ENCODE results near the gene RAB34. TPM values are rescaled to one million over a fixed set of nuclear protein-coding genes. Genes with fewer than 3 reads are reported as not detected.

Gene RAB34
- total and polyA plus RNA-seq, 4 donors, result 107 to 303 (median 124) TPM

DNA sequence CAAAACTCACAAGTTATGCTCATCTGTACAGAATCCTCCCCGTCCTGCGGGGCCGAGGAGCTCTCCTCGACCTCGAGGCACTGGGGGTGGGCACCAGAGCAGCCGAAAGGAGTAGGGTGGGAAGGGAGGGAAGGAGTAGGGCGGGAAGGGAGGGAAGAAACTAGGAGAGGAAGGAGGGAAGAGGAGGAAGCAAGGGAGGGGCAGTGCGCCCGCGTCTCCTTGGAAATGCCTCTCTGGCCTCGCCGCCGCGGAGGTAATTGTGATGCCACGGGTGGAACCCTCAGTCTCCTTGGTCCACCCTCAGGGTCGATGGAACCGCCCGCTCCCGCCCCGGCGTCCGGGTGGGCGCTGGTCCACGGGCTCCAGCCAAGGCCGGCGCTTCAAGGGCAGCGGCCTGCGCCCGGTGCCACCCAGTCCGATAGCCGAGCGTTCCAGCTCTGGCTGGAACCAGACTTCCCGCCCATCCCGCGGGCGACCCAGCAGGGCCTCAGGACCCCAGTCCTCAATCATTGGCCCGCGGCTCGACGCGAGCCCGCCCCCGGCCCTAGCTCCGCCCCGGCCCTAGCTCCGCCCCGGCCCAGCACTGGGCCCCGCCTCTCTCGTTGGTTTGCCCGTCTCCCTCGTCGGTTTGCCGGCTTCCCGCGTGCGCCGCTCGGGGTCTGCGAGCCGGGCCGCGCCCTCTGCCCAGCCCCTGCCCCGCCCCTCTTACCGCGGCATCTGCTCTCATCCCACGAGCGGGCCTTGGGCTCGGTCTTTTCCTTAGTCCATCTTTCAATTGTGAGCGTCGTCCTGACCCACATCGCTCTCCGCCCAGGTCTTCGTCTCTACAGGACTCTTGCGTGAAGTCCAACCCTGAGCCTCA, 6.6 kb downstream of the RAB34 start:
- Histone ChIP-seq H3K4me1 (ENCODE audit: control insufficient read depth in 1 of 2, insufficient read depth in 2 of 2, low read length in 2 of 2) (no peaks in the 10 kb centered on the region), H3K27me3 (ENCODE audit: control insufficient read depth in 1 of 2, insufficient read depth in 2 of 2, low read length in 1 of 2) (no peaks in the 10 kb centered on the region), H3K27ac (ENCODE audit: low read depth in 1 of 2, low read length in 2 of 2) (peak overlapping the region in 1 of 2 donors; percentile 75), H3K9me3 (ENCODE audit: control insufficient read depth, low read length) (no peaks in the 10 kb centered on the region), H3K36me3 (ENCODE audit: control insufficient read depth in 1 of 2, insufficient read depth in 2 of 2, low read length in 1 of 2) (peaks cover 0 to 2% of the 10 kb centered on the region in 2 donors), H3K4me3 (ENCODE audit: low read length in 2 of 2) (peak overlapping the region; percentile 1 to 12)
- intact Hi-C loops (cut with DNase I), result loop anchor here in 1 of 2 donors (5.0 kb wide), 1 partner anchor 49 kb away; the partner anchor contains the start of genes SDF2 and SUPT6H
- ATAC-seq (ENCODE audit: low FRiP score) (peak; percentile 96), DNase-seq (peak; percentile 93 to 96)
- 1 to 2% methylated on average over 68 to 74 of the region's 74 CpGs for WGBS, 2 donors

DNA sequence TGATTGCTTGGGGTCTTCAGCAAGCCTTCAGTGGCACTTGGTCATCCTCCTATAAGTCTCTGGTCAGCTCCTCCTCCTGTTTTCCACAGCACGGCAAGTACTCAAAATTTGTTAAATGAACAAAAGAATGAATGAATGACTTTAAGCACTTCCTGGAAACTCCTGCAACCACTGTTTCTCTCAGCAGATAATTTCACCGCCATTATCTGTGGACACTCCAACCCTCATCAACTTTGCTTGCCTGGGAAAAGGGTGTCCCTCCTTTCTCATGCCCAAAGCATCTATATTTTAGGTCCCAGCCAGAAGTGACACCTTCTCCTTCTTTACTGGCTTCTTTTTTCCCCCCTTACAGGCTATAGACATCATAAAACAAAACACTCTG, 10.3 kb downstream of the RAB34 start:
- Histone ChIP-seq H3K4me3 (ENCODE audit: low read length in 2 of 2) (no peak overlapping the region), H3K9me3 (ENCODE audit: control insufficient read depth, low read length) (no peaks in the 10 kb centered on the region), H3K27me3 (ENCODE audit: control insufficient read depth in 1 of 2, insufficient read depth in 2 of 2, low read length in 1 of 2) (no peaks in the 10 kb centered on the region), H3K27ac (ENCODE audit: low read depth in 1 of 2, low read length in 2 of 2) (no peak overlapping the region), H3K4me1 (ENCODE audit: control insufficient read depth in 1 of 2, insufficient read depth in 2 of 2, low read length in 2 of 2) (no peaks in the 10 kb centered on the region), H3K36me3 (ENCODE audit: control insufficient read depth in 1 of 2, insufficient read depth in 2 of 2, low read length in 1 of 2) (no peaks in the 10 kb centered on the region)
- intact Hi-C loops (cut with DNase I), result no loop called here
- ATAC-seq (ENCODE audit: low FRiP score) (no peak), DNase-seq (no peak)
- WGBS, 2 donors, result 75 to 81% methylated on average over 2 of the region's 2 CpGs

DNA sequence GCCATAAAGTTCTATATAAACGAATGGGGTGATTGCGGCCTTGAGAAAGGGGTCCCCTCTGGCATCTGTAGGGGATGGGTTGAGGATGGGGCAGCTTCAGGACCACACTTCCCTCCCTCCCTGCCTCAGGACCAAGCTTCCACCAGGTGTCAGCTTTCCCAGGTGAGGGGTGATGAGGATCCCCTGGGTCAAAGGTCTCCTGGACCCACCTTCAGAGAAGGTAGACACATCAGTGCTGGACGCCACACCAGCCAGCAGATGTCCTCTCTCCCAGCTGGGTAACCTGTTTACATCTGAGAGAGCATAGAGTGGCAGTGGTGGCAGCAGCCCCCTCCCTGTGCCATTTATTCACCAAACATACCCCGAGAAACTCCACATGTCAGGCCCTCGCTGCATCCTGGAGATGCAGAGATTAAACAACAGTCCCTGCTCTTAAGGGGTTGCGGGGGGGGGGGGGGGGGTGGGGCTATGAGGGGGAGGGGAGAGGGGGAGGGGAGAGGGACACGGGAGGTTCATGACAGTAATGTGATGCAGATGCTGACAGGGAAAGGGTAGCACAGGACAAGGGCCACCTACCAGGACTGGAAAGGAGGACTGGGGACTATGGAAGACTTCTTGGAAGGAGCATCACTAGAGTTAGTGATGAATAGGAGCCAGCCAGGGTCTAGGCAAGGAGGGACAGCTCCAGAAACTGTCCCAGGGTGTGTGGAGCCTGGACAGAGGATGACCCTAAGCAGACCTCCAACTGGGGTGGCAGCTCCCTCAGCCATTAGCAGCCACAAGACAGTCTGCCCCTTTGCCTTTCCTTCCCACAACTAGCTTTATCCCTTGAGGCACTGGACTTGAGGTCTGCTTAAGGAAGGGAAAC, 11.0 kb downstream of the RAB34 start:
- Histone ChIP-seq H3K4me1 (ENCODE audit: control insufficient read depth in 1 of 2, insufficient read depth in 2 of 2, low read length in 2 of 2) (no peaks in the 10 kb centered on the region), H3K27ac (ENCODE audit: low read depth in 1 of 2, low read length in 2 of 2) (no peak overlapping the region), H3K9me3 (ENCODE audit: control insufficient read depth, low read length) (no peaks in the 10 kb centered on the region), H3K4me3 (ENCODE audit: low read length in 2 of 2) (no peak overlapping the region), H3K36me3 (ENCODE audit: control insufficient read depth in 1 of 2, insufficient read depth in 2 of 2, low read length in 1 of 2) (no peaks in the 10 kb centered on the region), H3K27me3 (ENCODE audit: control insufficient read depth in 1 of 2, insufficient read depth in 2 of 2, low read length in 1 of 2) (no peaks in the 10 kb centered on the region)
- intact Hi-C loops (cut with DNase I), result no loop called here
- DNase-seq (no peak), ATAC-seq (ENCODE audit: low FRiP score) (no peak)
- 58 to 61% methylated on average over 6 of the region's 7 CpGs for WGBS, 2 donors

DNA sequence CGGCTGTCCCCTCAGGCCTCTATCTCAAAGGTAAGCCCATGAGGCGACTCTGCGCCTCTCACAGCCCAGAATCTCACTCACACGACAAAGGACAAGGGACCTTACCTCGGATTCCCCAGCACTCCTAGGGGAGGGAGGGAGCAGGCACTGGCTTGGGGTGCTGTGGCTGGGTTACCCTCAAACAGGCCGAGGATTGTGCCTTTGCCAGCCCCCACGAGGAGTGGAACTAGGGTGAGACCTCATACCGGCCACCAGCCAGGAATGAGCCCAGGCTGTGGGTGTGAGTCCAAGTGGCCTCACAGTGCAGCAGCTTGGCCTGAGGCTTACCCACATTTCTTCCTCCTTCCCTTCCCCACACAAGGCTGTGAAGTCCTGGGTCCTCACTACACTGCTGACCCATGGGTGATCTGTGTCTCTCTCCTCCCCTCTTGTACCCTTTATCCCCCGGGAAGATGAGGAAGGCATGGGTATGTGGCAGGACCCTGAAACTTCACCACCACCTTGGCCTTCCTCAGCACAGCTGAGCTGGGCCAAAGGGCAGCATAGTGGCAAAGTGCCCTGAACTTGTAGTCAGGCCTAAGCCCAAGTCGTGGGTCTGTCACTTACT, 11.8 kb downstream of the RAB34 start:
- no peaks in the 10 kb centered on the region for H3K27me3 ChIP-seq (ENCODE audit: control insufficient read depth in 1 of 2, insufficient read depth in 2 of 2, low read length in 1 of 2)
- 66 to 70% methylated on average over 10 of the region's 10 CpGs for WGBS, 2 donors
- H3K4me3 ChIP-seq (ENCODE audit: low read length in 2 of 2), result no peak overlapping the region
- ATAC-seq (ENCODE audit: low FRiP score) (no peak), DNase-seq (no peak)
- H3K4me1 ChIP-seq (ENCODE audit: control insufficient read depth in 1 of 2, insufficient read depth in 2 of 2, low read length in 2 of 2), result no peaks in the 10 kb centered on the region
- H3K27ac ChIP-seq (ENCODE audit: low read depth in 1 of 2, low read length in 2 of 2), result no peak overlapping the region
- peaks cover 0 to 6% of the 10 kb centered on the region in 2 donors for H3K36me3 ChIP-seq (ENCODE audit: control insufficient read depth in 1 of 2, insufficient read depth in 2 of 2, low read length in 1 of 2)
- H3K9me3 ChIP-seq (ENCODE audit: control insufficient read depth, low read length), result no peaks in the 10 kb centered on the region
- intact Hi-C loops (cut with DNase I), result no loop called here

DNA sequence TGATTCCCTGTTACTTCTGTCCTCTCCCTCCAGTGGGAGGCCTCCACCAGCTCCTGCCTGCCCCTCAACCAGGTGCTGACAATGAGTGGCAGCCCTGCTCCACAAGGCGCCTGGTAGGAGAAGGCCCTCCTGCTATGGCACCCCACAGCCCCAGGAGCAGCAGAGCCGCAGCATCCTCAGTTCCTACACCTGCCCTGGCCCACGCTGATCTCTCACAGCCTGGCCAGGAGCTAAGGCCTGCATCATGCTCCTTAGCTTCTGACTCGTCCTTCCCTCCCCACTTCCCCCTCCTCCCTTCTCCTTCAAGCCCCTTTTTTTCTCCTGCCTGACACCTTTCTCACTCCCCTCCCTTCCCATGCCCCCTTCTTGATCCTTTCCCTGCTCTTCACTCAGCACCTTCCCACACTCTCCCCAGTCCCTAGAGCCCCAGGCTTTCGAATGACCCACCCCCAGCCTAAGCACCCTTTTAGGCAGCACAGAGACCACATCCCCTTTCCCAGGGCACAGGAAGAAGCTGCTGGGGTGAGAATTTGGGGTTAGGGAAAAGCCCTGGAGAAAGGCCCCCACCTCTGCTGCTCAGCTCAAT, 12.5 kb downstream of the RAB34 start:
- Histone ChIP-seq H3K4me1 (ENCODE audit: control insufficient read depth in 1 of 2, insufficient read depth in 2 of 2, low read length in 2 of 2) (no peaks in the 10 kb centered on the region), H3K36me3 (ENCODE audit: control insufficient read depth in 1 of 2, insufficient read depth in 2 of 2, low read length in 1 of 2) (peaks cover 0 to 9% of the 10 kb centered on the region in 2 donors), H3K27me3 (ENCODE audit: control insufficient read depth in 1 of 2, insufficient read depth in 2 of 2, low read length in 1 of 2) (no peaks in the 10 kb centered on the region), H3K9me3 (ENCODE audit: control insufficient read depth, low read length) (no peaks in the 10 kb centered on the region), H3K4me3 (ENCODE audit: low read length in 2 of 2) (no peak overlapping the region), H3K27ac (ENCODE audit: low read depth in 1 of 2, low read length in 2 of 2) (no peak overlapping the region)
- ATAC-seq (ENCODE audit: low FRiP score) (no peak), DNase-seq (no peak)
- WGBS, 2 donors, result 65 to 69% methylated on average over 5 of the region's 5 CpGs
- intact Hi-C loops (cut with DNase I), result no loop called here

DNA sequence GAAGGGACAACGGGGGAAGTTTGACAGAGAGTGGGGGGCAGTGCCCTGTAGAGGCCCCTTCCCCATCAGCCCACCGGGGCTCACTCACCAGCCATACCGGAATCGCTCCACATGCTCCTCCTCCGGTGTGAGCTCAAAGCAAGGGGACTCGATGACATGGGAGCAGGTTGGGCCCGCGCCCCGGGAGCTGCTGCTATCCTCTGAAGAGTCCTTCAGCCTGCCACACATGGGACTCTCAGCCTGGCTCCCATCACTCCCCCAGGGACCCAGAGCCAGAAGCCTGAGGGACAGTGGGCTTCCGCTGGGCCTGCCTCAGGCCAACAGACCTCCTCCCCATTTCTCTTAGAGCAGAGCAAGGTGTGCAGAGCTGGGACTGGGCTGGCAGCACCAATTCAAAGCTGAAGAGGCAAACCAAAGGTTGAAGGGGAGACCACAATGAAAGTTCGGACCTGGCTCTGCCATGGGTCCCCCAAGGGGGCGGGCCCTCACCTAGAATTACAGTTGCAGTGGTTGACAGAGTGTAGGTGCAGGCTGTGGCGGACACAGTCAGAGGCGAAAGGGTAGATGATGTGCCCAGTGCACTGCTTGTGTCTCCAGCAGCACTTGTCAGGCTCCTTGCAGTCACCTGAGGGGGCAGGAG, 13.3 kb downstream of the RAB34 start:
- Histone ChIP-seq H3K4me3 (ENCODE audit: low read length in 2 of 2) (no peak overlapping the region), H3K9me3 (ENCODE audit: control insufficient read depth, low read length) (no peaks in the 10 kb centered on the region), H3K36me3 (ENCODE audit: control insufficient read depth in 1 of 2, insufficient read depth in 2 of 2, low read length in 1 of 2) (peaks cover 0 to 13% of the 10 kb centered on the region in 2 donors), H3K27ac (ENCODE audit: low read depth in 1 of 2, low read length in 2 of 2) (no peak overlapping the region), H3K4me1 (ENCODE audit: control insufficient read depth in 1 of 2, insufficient read depth in 2 of 2, low read length in 2 of 2) (no peaks in the 10 kb centered on the region), H3K27me3 (ENCODE audit: control insufficient read depth in 1 of 2, insufficient read depth in 2 of 2, low read length in 1 of 2) (no peaks in the 10 kb centered on the region)
- intact Hi-C loops (cut with DNase I), result no loop called here
- DNase-seq (no peak), ATAC-seq (ENCODE audit: low FRiP score) (no peak)
- WGBS, 2 donors, result 83 to 87% methylated on average over 14 of the region's 14 CpGs

DNA sequence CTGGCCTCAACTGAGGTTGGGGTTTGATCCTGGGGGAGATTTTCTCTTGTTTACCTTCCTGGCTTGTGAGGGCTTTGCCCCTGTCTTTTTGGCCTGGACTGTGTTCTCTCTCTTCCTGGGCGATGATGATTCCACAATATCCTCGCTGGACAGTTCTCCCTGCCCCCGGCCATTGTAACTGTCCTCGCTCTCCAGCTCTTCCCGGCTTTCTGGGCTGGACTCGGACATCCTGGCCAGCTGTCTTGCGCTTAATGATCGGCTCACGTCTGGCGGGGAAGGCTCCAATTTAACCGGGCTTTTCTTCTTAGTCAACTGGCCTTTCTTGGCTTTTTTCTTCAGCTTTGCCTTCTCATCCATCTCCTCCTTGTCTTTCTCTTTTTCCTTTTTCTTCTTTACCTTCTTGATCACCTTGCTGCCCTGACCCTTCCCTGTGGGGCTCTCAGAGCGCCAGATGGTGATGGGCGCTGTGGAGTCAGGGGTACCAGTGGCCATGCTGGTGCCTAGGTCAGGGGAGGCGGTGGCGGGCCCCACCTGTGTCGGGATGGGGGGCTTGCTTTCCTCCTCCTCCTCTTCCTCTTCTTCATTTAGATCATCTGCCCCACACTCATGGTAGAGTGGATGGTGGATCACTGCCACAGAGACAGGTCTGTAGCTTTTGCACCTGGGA, 14.0 kb downstream of the RAB34 start:
- no peak overlapping the region for H3K4me3 ChIP-seq (ENCODE audit: low read length in 2 of 2)
- H3K27ac ChIP-seq (ENCODE audit: low read depth in 1 of 2, low read length in 2 of 2), result no peak overlapping the region
- no peaks in the 10 kb centered on the region for H3K27me3 ChIP-seq (ENCODE audit: control insufficient read depth in 1 of 2, insufficient read depth in 2 of 2, low read length in 1 of 2)
- H3K9me3 ChIP-seq (ENCODE audit: control insufficient read depth, low read length), result no peaks in the 10 kb centered on the region
- intact Hi-C loops (cut with DNase I), result no loop called here
- 82% methylated on average over 16 of the region's 16 CpGs for WGBS, 2 donors
- DNase-seq (no peak), ATAC-seq (ENCODE audit: low FRiP score) (no peak)
- H3K4me1 ChIP-seq (ENCODE audit: control insufficient read depth in 1 of 2, insufficient read depth in 2 of 2, low read length in 2 of 2), result no peaks in the 10 kb centered on the region
- peaks cover 0 to 15% of the 10 kb centered on the region in 2 donors for H3K36me3 ChIP-seq (ENCODE audit: control insufficient read depth in 1 of 2, insufficient read depth in 2 of 2, low read length in 1 of 2)

All from aorta (tissue), 5 donors.